ENCODE data around the gene ITGAV. TPM values are rescaled to one million over a fixed set of nuclear protein-coding genes. Genes with fewer than 3 reads are reported as not detected.

The ITGAV gene
- total and polyA plus RNA-seq, 2 donors (not counting 3 experiments of a cell fraction or from before 2014, with no cell fraction given) = 61.8 to 131 TPM

GRCh38 chr2:186725783-186726182 is 135.9 kb downstream of the ITGAV start:
- ChIA-PET POLR2A (no interaction called here), CTCF (interaction anchor here (1.0 kb wide), 2 partner anchors 9 to 23 kb away, joined by 3 read pairs; no protein-coding TSS in a partner anchor)
- DNase-seq (ENCODE audit: low read depth, low spot score) = no peak
- FAIRE-seq = no peak
- Histone ChIP-seq H3K27me3 (ENCODE audit: control insufficient read depth in 2 of 2, insufficient read depth in 2 of 2, low read length in 2 of 2) (no peaks in the 10 kb centered on the region), H3K4me1 (ENCODE audit: control insufficient read depth, extremely low read depth, insufficient read depth, low read length) (no peaks in the 10 kb centered on the region), H2AFZ (ENCODE audit: low read depth, low read length) (no peak overlapping the region), H3K9me3 (replicated peaks; ENCODE audit: control insufficient read depth, insufficient read depth, low read length) (no peaks in the 10 kb centered on the region), H3K9me1 (replicated peaks; ENCODE audit: control insufficient read depth, extremely low read depth, insufficient read depth, low read length) (no peaks in the 10 kb centered on the region), H3K9ac (replicated peaks; ENCODE audit: extremely low read depth, insufficient read depth, low read length) (no peak overlapping the region), H3K36me3 (ENCODE audit: control insufficient read depth in 2 of 2, extremely low read depth in 1 of 2, insufficient read depth in 2 of 2, low read length in 2 of 2) (no peaks in the 10 kb centered on the region), H4K20me1 (replicated peaks; ENCODE audit: control insufficient read depth, extremely low read depth, insufficient read depth, low read length) (no peaks in the 10 kb centered on the region), H3K4me3 (replicated peaks in 1 of 3; ENCODE audit: insufficient read depth in 1 of 3, low read depth in 1 of 3, low read length in 3 of 3) (no peak overlapping the region), H3K4me2 (ENCODE audit: insufficient read depth, low read length) (no peak overlapping the region), H3K27ac (ENCODE audit: insufficient read depth, low read depth, low read length) (no peak overlapping the region), H3K79me2 (ENCODE audit: control insufficient read depth, insufficient read depth, low read length) (no peaks in the 10 kb centered on the region)
- TF ChIP-seq EZH2 (IDR thresholded peaks at IDR 0.05; ENCODE audit: borderline replicate concordance, low read depth, low read length, severe bottlenecking) (no peak), GATA2 (IDR thresholded peaks at IDR 0.05; ENCODE audit: insufficient read depth, insufficient read length, low read depth, low read length) (no peak), FOS (IDR thresholded peaks at IDR 0.05; ENCODE audit: borderline replicate concordance, insufficient read depth, low read length) (no peak), POLR2A (IDR thresholded peaks at IDR 0.05; ENCODE audit: low read depth, low read length) (no peak), CTCF (IDR thresholded peaks at IDR 0.05; ENCODE audit: extremely low read depth in 1 of 2, insufficient read depth in 1 of 2, low read depth in 1 of 2, low read length in 2 of 2) (no peak), JUN (IDR thresholded peaks at IDR 0.05; ENCODE audit: borderline replicate concordance, insufficient read depth, insufficient read length, low read depth) (no peak), MAX (IDR thresholded peaks at IDR 0.05; ENCODE audit: insufficient read depth, insufficient read length) (no peak), MYC (IDR thresholded peaks at IDR 0.05; ENCODE audit: low read depth, low read length) (no peak), POLR2AphosphoS5 (IDR thresholded peaks at IDR 0.05; ENCODE audit: insufficient read depth, low read depth, low read length) (no peak)
- intact Hi-C loops (cut with micrococcal nuclease) (no loop called here), dilution Hi-C loops (cut with MboI; ENCODE audit: extremely low pct_ligation_motif_present, low sequenced_read_pairs) (no loop called here)
- BruUV-seq (replicated peaks) = no TSS peak
